Activated T-cell treated with anti-CD3 and anti-CD28 coated beads, Interleukin-2, amount 50 U/mL, for 48 hours (primary cell): Measurements from ENCODE around the gene B4GAT1.
"Not testable (repeated sequence)": the region's sequence is repeated elsewhere in the genome, so short reads cannot be mapped to it uniquely, and the experiment has no call there.

Source experiments
- DNase-seq, 2 experiments: peaks; one replicate each; pipeline ENCODE4 v3.0.0-alpha.2; 2020

Gene B4GAT1

DNA sequence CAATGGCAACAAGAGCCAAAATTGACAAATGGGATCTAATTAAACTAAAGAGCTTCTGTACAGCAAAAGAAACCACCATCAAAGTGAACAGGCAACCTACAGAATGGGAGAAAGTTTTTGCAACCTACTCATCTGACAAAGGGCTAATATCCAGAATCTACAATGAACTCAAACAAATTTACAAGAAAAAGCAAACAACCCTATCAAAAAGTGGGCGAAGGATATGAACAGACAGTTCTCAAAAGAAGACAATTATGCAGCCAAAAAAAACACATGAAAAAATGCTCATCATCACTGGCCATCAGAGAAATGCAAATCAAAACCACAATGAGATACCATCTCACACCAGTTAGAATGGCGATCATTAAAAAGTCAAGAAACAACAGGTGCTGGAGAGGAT lies 27.1 kb downstream of the B4GAT1 start:
- not testable (repeated sequence) for DNase-seq

- DNase-seq, result no peak
Observed at GRCh38 chr11:66318600-66318970, 28.8 kb downstream of the B4GAT1 start.

GRCh38 chr11:66317723-66318599 lies 29.5 kb downstream of the B4GAT1 start:
- DNase-seq, result peak; percentile 62 to 64

DNA sequence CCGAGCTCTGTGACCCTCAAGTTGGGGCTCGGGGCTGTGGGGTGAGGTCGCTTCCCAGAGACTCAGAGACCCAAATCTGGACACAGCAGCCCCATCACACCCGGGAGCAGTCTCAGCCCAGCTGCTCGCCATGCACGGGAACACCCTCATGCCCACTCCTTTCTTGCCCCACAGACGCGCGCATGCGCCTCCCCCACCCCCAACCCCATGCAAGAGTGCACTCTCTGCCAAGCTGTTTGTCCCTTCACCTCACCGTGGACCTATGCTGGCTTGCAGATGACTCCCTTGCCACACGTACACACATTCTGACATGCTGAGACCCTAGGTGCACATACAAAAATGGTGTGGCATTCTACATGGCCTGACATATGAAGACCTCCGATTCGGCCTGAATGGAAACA lies 30.1 kb downstream of the B4GAT1 start:
- peak; percentile 63 to 69 for DNase-seq

DNA sequence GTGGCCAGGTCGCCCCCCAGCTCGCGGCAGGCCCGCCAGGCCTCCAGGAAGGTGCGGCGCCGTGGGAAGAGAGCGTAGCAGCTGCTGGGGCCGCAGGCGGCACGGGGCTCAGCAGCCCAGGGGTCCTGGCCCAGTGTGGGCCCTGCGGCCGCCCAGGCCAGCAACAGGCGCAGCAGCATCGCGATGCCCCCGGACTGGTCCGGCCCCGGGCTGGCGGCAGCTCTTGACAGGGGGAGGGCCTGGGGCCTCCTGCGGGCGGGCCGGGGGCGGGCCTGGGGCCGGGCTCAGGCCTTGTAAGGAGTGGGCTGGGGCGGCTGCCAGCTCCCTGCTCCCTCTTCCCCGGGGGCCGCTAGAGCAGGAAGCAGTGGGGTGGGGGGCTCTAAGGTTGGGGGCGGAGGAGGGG lies 30.6 kb downstream of the B4GAT1 start, which contains the start of gene CD248:
CD248 (minus strand) TSS at position 196 of the 403 bp plus-strand sequence; CDS start at position 179, 17 bp downstream.
- no peak for DNase-seq

DNA sequence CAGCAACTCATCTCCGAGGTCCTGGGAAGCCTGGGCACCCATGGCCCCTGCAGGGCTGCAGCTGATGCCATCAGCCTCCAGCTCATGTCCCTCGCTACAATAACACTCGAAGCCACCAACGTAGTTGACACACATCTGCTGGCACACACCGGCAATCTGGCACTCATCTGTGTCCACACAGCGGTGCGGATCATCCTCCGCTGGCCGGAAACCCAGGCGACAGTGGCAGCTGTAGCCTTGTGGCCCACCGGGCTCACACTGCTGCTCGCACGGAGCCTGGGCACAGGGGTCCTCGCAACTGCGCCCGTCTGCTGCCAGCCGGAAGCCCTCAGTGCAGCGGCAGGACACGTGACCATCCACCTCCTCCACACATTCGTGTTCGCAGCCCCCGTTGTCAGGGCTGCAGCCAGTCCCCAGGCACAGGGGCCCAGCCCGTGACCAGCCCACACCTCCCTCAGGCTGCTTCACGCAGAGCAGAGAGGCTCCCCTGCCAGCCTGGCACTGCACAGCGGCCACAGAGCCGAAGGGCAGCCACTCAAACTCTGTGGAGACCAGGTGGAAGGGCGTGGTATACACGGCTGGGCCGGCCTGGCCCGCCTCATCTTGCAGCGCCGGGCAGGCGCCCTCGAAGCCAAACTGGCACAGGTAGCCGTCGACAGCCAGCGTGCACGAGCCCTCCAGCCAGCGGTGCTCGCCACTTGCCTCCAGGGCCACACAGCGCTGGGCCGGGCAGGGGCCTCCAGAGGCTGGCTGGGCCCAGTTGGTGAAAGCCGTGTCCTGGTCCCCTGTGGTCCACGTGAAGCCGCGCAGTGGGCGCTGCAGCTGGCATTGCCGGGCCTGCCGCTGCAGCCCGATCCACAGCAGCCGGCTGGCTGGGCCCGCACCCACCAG lies 31.3 kb downstream of the B4GAT1 start:
- DNase-seq, result peak in 1 of 2 experiments; percentile 51

DNA sequence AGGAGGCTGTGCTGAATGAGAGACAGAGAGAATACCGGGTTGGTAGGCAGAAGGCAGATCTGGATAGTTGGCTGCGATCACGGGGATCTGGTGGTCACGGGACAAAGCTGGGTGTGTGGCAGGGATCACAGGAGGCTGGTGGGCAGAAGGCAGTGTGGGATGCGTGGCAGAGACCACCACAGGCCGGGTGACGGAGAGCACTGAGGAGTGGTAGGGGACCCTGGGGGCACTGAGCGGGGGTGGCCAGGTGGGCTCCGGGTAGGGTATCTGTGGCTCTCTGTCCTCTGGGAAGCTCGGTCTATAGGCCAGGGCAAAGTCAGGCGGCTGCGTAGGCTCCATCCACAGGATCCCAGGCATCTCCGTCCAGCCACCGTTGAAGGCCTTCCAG lies 31.9 kb downstream of the B4GAT1 start:
- DNase-seq, result no peak

DNA sequence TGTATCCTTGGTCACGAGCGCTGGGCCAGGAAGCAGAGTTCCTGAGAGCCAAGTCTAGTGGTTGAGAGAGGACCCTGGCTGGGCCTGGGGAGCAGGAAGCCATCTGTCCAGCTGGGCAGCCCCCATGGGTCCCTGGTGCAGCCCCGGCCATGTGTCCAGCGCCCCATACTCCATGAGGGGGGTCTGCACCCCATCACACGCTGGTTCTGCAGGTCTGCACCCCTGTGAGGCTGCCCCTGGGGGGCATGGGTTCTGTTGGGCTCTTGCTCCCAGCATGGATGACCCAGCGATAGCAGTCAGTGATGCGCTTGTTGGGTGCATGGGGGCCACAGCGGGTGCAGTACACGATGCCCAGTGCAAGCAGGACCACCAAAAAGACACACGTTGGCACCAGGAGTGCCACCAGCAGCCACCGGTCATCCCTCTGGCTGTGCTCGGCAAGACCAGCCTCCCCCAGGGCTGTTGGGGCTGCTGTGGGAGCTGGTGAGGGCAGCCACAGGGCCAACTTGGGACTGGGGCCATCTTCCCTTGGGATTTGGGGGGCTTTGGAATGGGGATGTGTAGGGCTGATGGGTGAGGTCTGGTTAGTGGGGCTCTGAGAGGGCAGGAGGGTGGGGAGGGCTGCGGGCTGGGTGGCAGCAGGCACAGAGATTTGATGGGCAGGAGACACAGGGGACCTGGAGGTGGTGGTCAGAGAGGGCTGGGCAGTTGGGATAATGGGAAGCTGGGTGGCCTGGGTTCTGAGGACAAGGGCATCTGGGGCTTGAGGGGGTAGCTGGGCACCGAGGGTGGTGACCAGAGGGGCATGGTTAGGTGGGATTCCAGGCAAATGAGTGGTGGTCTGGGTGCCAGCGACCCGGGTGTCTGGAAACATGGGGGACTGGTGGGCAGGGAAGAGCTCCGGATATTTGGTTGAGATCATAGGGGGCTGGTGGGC lies 32.6 kb downstream of the B4GAT1 start:
- no peak for DNase-seq

DNA sequence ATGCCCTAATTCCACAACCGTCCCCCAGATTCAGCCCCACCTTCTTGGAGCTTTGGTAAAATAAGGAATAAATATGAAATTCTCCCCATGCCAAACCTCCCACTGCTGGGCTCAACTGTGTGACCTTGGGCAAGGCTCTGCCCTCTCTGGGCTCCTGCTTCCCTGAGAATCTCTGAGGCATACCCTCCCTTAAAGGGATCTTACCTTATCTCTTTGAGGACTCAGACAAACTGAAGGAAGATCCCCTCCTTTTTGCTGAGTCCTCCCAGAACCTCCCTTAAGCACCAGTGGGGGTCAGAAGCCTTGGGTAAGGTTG lies 33.3 kb downstream of the B4GAT1 start:
- DNase-seq, result no peak

GRCh38 chr11:66313321-66314185 lies 33.9 kb downstream of the B4GAT1 start:
- no peak for DNase-seq

- DNase-seq, result peak; percentile 96 to 97
Observed at GRCh38 chr11:66312549-66313320, 34.7 kb downstream of the B4GAT1 start.

DNA sequence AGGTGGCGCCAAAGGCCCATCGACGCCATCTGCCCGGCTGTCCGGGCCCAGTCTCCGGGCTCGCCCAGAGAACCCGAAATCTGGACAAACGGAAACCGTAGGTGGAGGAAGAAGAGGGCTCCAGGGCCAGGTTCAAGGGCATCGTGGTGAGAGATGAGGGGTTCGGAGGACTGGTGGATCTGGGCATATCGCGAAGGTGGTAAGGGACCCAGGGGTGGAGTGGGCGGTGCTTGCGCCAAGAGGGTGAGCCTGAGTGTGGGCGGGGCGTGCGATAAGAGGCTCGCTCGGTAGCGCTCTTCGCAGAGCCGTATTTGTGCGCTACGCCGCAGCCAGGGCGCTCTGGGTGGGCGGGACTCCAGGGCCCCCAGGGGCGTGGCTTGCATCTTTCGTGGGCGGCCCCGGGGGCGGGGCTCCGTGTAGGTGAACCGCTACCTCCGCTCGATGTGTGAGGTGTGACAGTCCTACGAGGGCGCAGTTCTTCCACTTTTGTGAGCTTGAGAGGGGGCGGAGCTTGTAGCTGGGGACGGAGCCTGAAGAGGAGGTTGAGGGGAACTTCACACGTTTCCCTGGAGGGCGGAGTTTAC lies 35.4 kb downstream of the B4GAT1 start:
- DNase-seq, result peak; percentile 99

- no peak for DNase-seq
Observed at GRCh38 chr11:66311470-66311964, 35.9 kb downstream of the B4GAT1 start.

DNA sequence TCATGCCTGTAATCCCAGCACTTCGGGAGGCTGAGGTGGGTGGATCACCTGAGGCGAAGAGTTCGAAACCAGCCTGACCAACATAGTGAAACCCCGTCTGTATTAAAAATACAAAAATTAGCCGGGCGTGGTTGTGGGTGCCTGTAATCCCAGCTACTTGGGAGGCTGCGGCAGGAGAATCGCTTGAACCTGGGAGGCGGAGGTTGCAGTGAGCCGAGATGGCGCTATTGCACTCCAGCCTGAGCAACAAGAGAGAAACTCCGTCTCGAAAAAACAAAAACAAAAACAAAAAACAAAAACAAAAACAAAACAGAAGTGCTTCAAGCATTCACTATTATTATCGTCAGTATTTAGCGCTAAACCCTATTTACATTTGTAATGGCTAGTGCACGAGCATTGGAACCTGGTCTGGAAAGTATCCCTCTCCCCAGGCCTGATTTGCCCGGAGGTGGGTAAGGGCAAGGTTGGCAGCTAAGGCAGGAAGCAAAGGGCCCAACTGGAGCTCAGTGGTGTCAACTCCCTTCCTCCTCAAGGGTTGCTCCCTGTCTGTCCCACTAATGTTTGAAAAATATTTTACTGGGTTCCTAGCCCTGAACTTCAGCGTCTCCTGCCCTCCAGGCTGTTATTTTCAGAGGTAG lies 36.5 kb downstream of the B4GAT1 start:
- DNase-seq, result not testable (repeated sequence)

- DNase-seq, result no peak
Observed at GRCh38 chr11:66310324-66310723, 37.1 kb downstream of the B4GAT1 start.

DNA sequence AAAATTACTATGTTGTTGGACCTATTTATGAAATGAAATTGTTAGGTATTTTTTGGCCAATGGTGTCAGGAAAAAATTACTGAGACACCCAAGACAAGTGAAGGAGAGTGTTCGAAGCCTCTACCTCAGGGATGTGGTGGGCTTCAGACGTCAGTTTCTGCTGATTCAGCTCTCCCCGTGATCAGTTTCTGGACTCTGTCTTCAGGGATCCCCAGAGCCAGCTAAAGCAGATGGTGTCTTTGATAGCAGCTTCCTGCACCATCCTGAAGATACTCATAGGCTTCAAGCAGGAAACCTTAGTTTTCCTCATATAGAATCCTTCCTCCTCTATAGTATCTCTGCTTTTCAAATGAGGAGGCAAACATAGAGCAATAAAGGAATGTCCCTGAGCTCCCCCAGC lies 38.0 kb downstream of the B4GAT1 start:
- DNase-seq, result no peak

DNA sequence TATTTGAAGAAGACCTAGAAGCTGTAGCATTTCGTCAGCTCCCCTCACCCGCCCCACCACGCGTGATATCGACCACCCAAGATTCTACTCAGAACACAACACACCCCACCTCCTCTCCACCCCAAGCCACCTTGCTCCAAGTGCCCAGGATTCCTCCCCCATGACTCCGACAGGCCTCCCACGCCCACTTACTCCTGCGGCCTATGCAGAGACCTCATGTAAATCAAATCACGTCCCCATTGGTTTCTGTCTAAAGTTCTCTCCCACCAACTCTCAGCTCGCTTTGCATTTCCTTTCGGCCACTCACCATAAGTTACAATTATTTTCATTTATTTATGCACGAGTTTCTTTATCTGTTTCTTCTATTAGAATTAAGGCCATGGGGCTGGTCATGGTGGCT lies 44.8 kb downstream of the B4GAT1 start:
- no peak for DNase-seq

DNA sequence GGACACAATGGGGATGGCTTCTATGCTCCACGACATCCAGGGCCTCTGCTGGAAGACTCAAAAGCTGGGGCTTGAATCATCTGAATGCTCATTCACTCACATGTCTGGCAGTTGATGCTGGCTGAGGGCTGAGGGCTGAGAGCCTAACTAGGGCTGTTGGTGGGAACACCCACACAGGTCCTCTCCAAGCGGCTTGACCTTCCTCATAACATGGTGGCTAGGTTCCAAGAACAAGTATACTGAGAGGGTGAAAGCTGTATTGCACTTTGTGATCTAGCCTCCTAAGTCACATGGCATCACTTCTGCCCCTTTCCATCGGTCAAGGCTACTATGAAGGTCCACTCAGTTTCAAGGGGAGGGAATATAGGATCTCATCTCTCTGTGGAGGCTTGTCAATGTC lies 48.2 kb downstream of the B4GAT1 start:
- no peak for DNase-seq

- DNase-seq, result no peak
Observed at GRCh38 chr11:66297610-66298009, 49.8 kb downstream of the B4GAT1 start.
